AG04450 (cell line): ENCODE measurements around the gene EFCAB14. TPM values are rescaled to one million over a fixed set of nuclear protein-coding genes. Genes with fewer than 3 reads are reported as not detected.

ENCODE experiments used
- CTCF ChIA-PET: fragments of 300-600, 350-600 bp; formaldehyde crosslinking; extraction: SDS; loops from one replicate; lab custom pipeline; 2022; ENCODE audit warnings: antibody characterized with exemption, inconsistent platforms; lab: Charles Lee
- POLR2A ChIA-PET: fragments of 350-600 bp; formaldehyde crosslinking; extraction: SDS; loops from one replicate; lab custom pipeline; 2021; ENCODE audit warnings: antibody characterized with exemption, inconsistent platforms; lab: Yijun Ruan, JAX
- DNase-seq: peaks from one replicate; pipeline ENCODE4 v3.0.0-alpha.2; 2011; ENCODE audit warnings: low read depth, low spot score
- H3K27ac ChIP-seq: one replicate; pipeline ENCODE4 v1.5.1; 2012; ENCODE audit warnings: low read depth, low read length, control low read depth
- H3K27me3 ChIP-seq: one replicate; pipeline ENCODE4 v1.6.0; 2012; ENCODE audit warnings: low read length; ENCODE audit not compliant: control insufficient read depth, insufficient read depth
- H3K4me3 ChIP-seq: 2 replicates; pipeline ENCODE4 v1.5.1; 2011; ENCODE audit warnings: mild to moderate bottlenecking, low read depth, low read length, control low read depth
- H3K9me3 ChIP-seq: 2 replicates; pipeline ENCODE4 v1.5.1; 2012; ENCODE audit warnings: low read length; ENCODE audit not compliant: control insufficient read depth, insufficient read depth
- CTCF ChIP-seq: IDR thresholded peaks from 2 replicates; pipeline ENCODE4 v1.5.1; 2011; ENCODE audit warnings: low read depth, low read length, control low read depth, inconsistent platforms
- polyA plus RNA-seq: library from polyadenylated mRNA; depleted of rRNA; stranded (reverse); fragments of >200 nt; gene quantifications from 2 replicates; pipeline ENCODE4 v1.2.3, GENCODE V29; 2011

Gene EFCAB14
- polyA plus RNA-seq, 1 experiment, result 69.9 TPM

GRCh38 chr1:46643368-46643775 lies 75.5 kb downstream of the EFCAB14 start:
- POLR2A ChIA-PET, result interaction anchor here (0.5 to 1.4 kb wide), 4 partner anchors 10 to 61 kb away, joined by 3 to 5 read pairs (median 4); partner anchors contain the start of gene MOB3C

GRCh38 chr1:46642115-46642680 lies 76.7 kb downstream of the EFCAB14 start:
- Histone ChIP-seq H3K9me3 (no peaks in the 10 kb centered on the region), H3K27ac (no peak overlapping the region), H3K4me3 (no peak overlapping the region), H3K27me3 (no peaks in the 10 kb centered on the region)
- no peak for TF ChIP-seq CTCF
- no peak for DNase-seq
- CTCF ChIA-PET, result interaction anchor here (1.2 kb wide), 1 partner anchor 83 kb away, joined by 4 read pairs; no protein-coding TSS in a partner anchor
- POLR2A ChIA-PET, result no interaction called here

More at GRCh38 chr1:46643368-46643775, 75.5 kb downstream of the EFCAB14 start:
- peak; percentile 69 for DNase-seq
- Histone ChIP-seq H3K9me3 (peaks cover 3% of the 10 kb centered on the region; the same call in 1 of the 2 replicates), H3K27me3 (no peaks in the 10 kb centered on the region), H3K4me3 (no peak overlapping the region), H3K27ac (peak overlapping the region; percentile 39)
- TF ChIP-seq CTCF, result no peak
- CTCF ChIA-PET, result interaction anchor here (0.7 to 1.2 kb wide), 2 partner anchors 82 to 296 kb away, joined by 3 to 4 read pairs; no protein-coding TSS in a partner anchor

- ChIA-PET POLR2A (no interaction called here), CTCF (no interaction called here)
- no peak overlapping the region for H3K4me3 ChIP-seq
- TF ChIP-seq CTCF, result no peak
- no peak overlapping the region for H3K27ac ChIP-seq
- H3K9me3 ChIP-seq, result no peaks in the 10 kb centered on the region
- no peaks in the 10 kb centered on the region for H3K27me3 ChIP-seq
- DNase-seq, result no peak
Measured at GRCh38 chr1:46639547-46639946, 79.4 kb downstream of the EFCAB14 start.

- no peak for DNase-seq
- no peak for TF ChIP-seq CTCF
- POLR2A ChIA-PET, result no interaction called here
- Histone ChIP-seq H3K9me3 (no peaks in the 10 kb centered on the region), H3K27me3 (no peaks in the 10 kb centered on the region), H3K4me3 (no peak overlapping the region), H3K27ac (no peak overlapping the region)
- CTCF ChIA-PET, result no interaction called here
Measured at GRCh38 chr1:46638921-46639320, 80.0 kb downstream of the EFCAB14 start.

GRCh38 chr1:46637444-46638083 lies 81.3 kb downstream of the EFCAB14 start:
- Histone ChIP-seq H3K27ac (no peak overlapping the region), H3K9me3 (no peaks in the 10 kb centered on the region), H3K4me3 (no peak overlapping the region), H3K27me3 (no peaks in the 10 kb centered on the region)
- CTCF ChIA-PET, result interaction anchor here (0.7 kb wide), 1 partner anchor 17 kb away, joined by 6 read pairs; no protein-coding TSS in a partner anchor
- no peak for DNase-seq
- POLR2A ChIA-PET, result no interaction called here
- TF ChIP-seq CTCF, result no peak
